Astrocyte of the hippocampus (primary cell): Measurements from ENCODE around the gene RBFOX1.

Experiments used
- DNase-seq: peaks from one replicate; pipeline ENCODE4 v3.0.0; 2011; ENCODE audit warnings: low read depth, low spot score

RBFOX1 gene

GRCh38 chr16:7518158-7518557, 185.5 kb downstream of the RBFOX1 start:
- no peak for DNase-seq

- DNase-seq, result no peak
Observed at GRCh38 chr16:7521834-7522233, 189.2 kb downstream of the RBFOX1 start.

GRCh38 chr16:7524419-7524818, 191.8 kb downstream of the RBFOX1 start:
- no peak for DNase-seq

GRCh38 chr16:7526736-7527135, 194.1 kb downstream of the RBFOX1 start:
- no peak for DNase-seq

- no peak for DNase-seq
Observed at GRCh38 chr16:7532534-7532933, 199.9 kb downstream of the RBFOX1 start.

GRCh38 chr16:7534749-7535148, 202.1 kb downstream of the RBFOX1 start:
- no peak for DNase-seq

GRCh38 chr16:7541026-7541425, 208.4 kb downstream of the RBFOX1 start:
- DNase-seq, result no peak

GRCh38 chr16:7545251-7545650, 212.6 kb downstream of the RBFOX1 start:
- no peak for DNase-seq

- no peak for DNase-seq
Observed at GRCh38 chr16:7546948-7547347, 214.3 kb downstream of the RBFOX1 start.

- DNase-seq, result no peak
Observed at GRCh38 chr16:7547736-7548135, 215.1 kb downstream of the RBFOX1 start.

GRCh38 chr16:7548796-7549318, 216.2 kb downstream of the RBFOX1 start:
- DNase-seq, result no peak

GRCh38 chr16:7550096-7550495, 217.5 kb downstream of the RBFOX1 start:
- no peak for DNase-seq

GRCh38 chr16:7555459-7555858, 222.8 kb downstream of the RBFOX1 start:
- no peak for DNase-seq

GRCh38 chr16:7561908-7562405, 229.3 kb downstream of the RBFOX1 start:
- no peak for DNase-seq

- DNase-seq, result no peak
Observed at GRCh38 chr16:7566360-7566759, 233.7 kb downstream of the RBFOX1 start.

- no peak for DNase-seq
Observed at GRCh38 chr16:7571366-7571765, 238.7 kb downstream of the RBFOX1 start.

- DNase-seq, result no peak
Observed at GRCh38 chr16:7577588-7577987, 244.9 kb downstream of the RBFOX1 start.

GRCh38 chr16:7579454-7579853, 246.8 kb downstream of the RBFOX1 start:
- DNase-seq, result no peak

- DNase-seq, result no peak
Observed at GRCh38 chr16:7581175-7581574, 248.5 kb downstream of the RBFOX1 start.

- DNase-seq, result no peak
Observed at GRCh38 chr16:7583396-7583795, 250.8 kb downstream of the RBFOX1 start.

- no peak for DNase-seq
Observed at GRCh38 chr16:7584561-7584960, 251.9 kb downstream of the RBFOX1 start.

GRCh38 chr16:7585705-7586104, 253.1 kb downstream of the RBFOX1 start:
- no peak for DNase-seq

- DNase-seq, result no peak
Observed at GRCh38 chr16:7590934-7591333, 258.3 kb downstream of the RBFOX1 start.

GRCh38 chr16:7596308-7596707, 263.7 kb downstream of the RBFOX1 start:
- no peak for DNase-seq
